K562 (cell line): Measurements from ENCODE around the gene CLGN. TPM values are rescaled to one million over a fixed set of nuclear protein-coding genes. Genes with fewer than 3 reads are reported as not detected.

Experiments
- ARHGAP35 ChIP-seq: fragments of 450-650 bp; IDR thresholded peaks from 2 replicates; pipeline ENCODE4 v1.6.1; 2018; ENCODE audit not compliant: partially characterized antibody
- BRF1 ChIP-seq: IDR thresholded peaks from 3 replicates; pipeline ENCODE4 v1.6.1; 2011; ENCODE audit warnings: borderline replicate concordance, mild to moderate bottlenecking; ENCODE audit not compliant: insufficient read length; ENCODE audit errors: extremely low read depth
- DIDO1 ChIP-seq: fragments of 450-650 bp; IDR thresholded peaks from 2 replicates; pipeline ENCODE4 v1.6.1; 2016; ENCODE audit warnings: low read depth, missing biosample characterization, missing genetic modification characterization
- E2F8 ChIP-seq: fragments of 450-650 bp; IDR thresholded peaks from 2 replicates; pipeline ENCODE4 v1.7.1; 2018; ENCODE audit warnings: mild to moderate bottlenecking, low read depth; ENCODE audit not compliant: partially characterized antibody
- ELF4 ChIP-seq: fragments of 450-650 bp; formaldehyde crosslinking; IDR thresholded peaks from 2 replicates; pipeline ENCODE4 v1.4.0; 2022; ENCODE audit warnings: missing genetic modification characterization
- EP300 ChIP-seq: IDR thresholded peaks from 2 replicates; pipeline ENCODE4 v1.6.1; 2012; ENCODE audit warnings: low read length, improper control_type of control experiment
- FOXA3 ChIP-seq, 2 experiments: fragments of 450-650 bp in 1 of 2; sonication (generic) in 1 of 2; formaldehyde crosslinking; IDR thresholded peaks in 1 of 2; conservative IDR thresholded peaks in 1 of 2; 2 replicates each; pipeline versions ENCODE4 v1.4.0 to v1.8.0; 2020 to 2022; ENCODE audit warnings: mild to moderate bottlenecking in 2 of 2, missing genetic modification reagents in 1 of 2
- MTF1 ChIP-seq: fragments of 250-450 bp; sonication (Bioruptor Pico); IDR thresholded peaks from 2 replicates; pipeline ENCODE4 v1.9.0; 2021; ENCODE audit warnings: moderate library complexity, mild to moderate bottlenecking, inconsistent platforms, borderline replicate concordance
- MXD1 ChIP-seq: fragments of 250-450 bp; sonication (Bioruptor Pico); IDR thresholded peaks from 2 replicates; pipeline ENCODE4 v1.8.0; 2021; ENCODE audit warnings: borderline replicate concordance, mild to moderate bottlenecking, moderate library complexity; ENCODE audit not compliant: poor library complexity, severe bottlenecking
- POLR3A ChIP-seq: IDR thresholded peaks from 2 replicates; pipeline ENCODE4 v1.6.1; 2011; ENCODE audit warnings: borderline replicate concordance, mild to moderate bottlenecking, moderate library complexity; ENCODE audit not compliant: insufficient read length, insufficient read depth; ENCODE audit errors: extremely low read depth
- RBM14 ChIP-seq: fragments of 200-400 bp; formaldehyde crosslinking; IDR thresholded peaks from 2 replicates; pipeline ENCODE4 v1.6.1; 2018; ENCODE audit warnings: low read depth, mild to moderate bottlenecking, low read length, moderate library complexity, borderline replicate concordance; ENCODE audit not compliant: insufficient read depth
- RBM17 ChIP-seq: fragments of 200-400 bp; formaldehyde crosslinking; IDR thresholded peaks from 2 replicates; pipeline ENCODE4 v1.6.1; 2017; ENCODE audit warnings: low read depth, mild to moderate bottlenecking, low read length, borderline replicate concordance
- SMARCB1 ChIP-seq: IDR thresholded peaks from 2 replicates; pipeline ENCODE4 v1.6.1; 2011; ENCODE audit warnings: improper control_type of control experiment, low read depth; ENCODE audit not compliant: insufficient read length
- SREBF2 ChIP-seq: sonication (generic); formaldehyde crosslinking; IDR thresholded peaks from 2 replicates; pipeline ENCODE4 v1.4.0; 2020; ENCODE audit warnings: mild to moderate bottlenecking, missing genetic modification reagents
- TFAP4 ChIP-seq: sonication (generic); formaldehyde crosslinking; IDR thresholded peaks from 2 replicates; pipeline ENCODE4 v1.8.0; 2022; ENCODE audit warnings: missing genetic modification reagents, mild to moderate bottlenecking, moderate library complexity, borderline replicate concordance
- TGIF2 ChIP-seq: sonication (generic); formaldehyde crosslinking; IDR thresholded peaks from 2 replicates; pipeline ENCODE4 v1.8.1; 2022; ENCODE audit warnings: mild to moderate bottlenecking, missing genetic modification reagents, moderate library complexity
- ZC3H11A ChIP-seq: IDR thresholded peaks from 2 replicates; pipeline ENCODE4 v1.6.1; 2012; ENCODE audit warnings: low read depth, low read length, improper control_type of control experiment
- ZKSCAN1 ChIP-seq: fragments of 150-350 bp; IDR thresholded peaks from 2 replicates; pipeline ENCODE4 v1.6.1; 2016; ENCODE audit warnings: low read depth, low read length
- ZNF263 ChIP-seq: sonication (generic); formaldehyde crosslinking; IDR thresholded peaks from 2 replicates; pipeline ENCODE4 v1.8.0; 2022; ENCODE audit warnings: mild to moderate bottlenecking, missing genetic modification reagents, borderline replicate concordance
- ZNF280B ChIP-seq: fragments of 250-450 bp; sonication (Bioruptor Pico); IDR thresholded peaks from 2 replicates; pipeline ENCODE4 v1.5.1; 2021; ENCODE audit warnings: mild to moderate bottlenecking
- ZNF354B ChIP-seq: fragments of 250-450 bp; sonication (Bioruptor Pico); IDR thresholded peaks from 2 replicates; pipeline ENCODE4 v1.4.0; 2020
- polyA plus RNA-seq, 8 experiments: library from polyadenylated mRNA; depleted of rRNA in 4 of 8; stranded (reverse) in 5 of 8; unstranded in 3 of 8; fragments of >200 nt; fragmentation: Nextera tagmentation in 2 of 8; fragmentation: Illumina TruSeq in 1 of 8; extraction: Ambion mirVana in 2 of 8; extraction: Trizol in 1 of 8; gene quantifications; 2 replicates each; pipeline versions ENCODE4 v1.2.1 to v1.2.3, GENCODE V29; 2011 to 2014; ENCODE audit warnings: inconsistent platforms in 1 of 8, missing spikeins in 1 of 8
- total RNA-seq, 7 experiments: library from RNA; depleted of rRNA in 6 of 7; stranded (reverse); fragments of >200 nt in 6 of 7; fragmentation: Illumina TruSeq in 2 of 7; extraction: Trizol in 2 of 7; gene quantifications; 2 replicates each; pipeline versions ENCODE4 v1.2.1 to v1.2.3, GENCODE V29; 2011 to 2021; ENCODE audit warnings: low replicate concordance in 1 of 7

Gene CLGN
- total and polyA plus RNA-seq, 9 of the 15 experiments (the other 6 are each of a cell fraction or from before 2014, with no cell fraction given), result 0.22 to 3.6 (median 2.7) TPM

GRCh38 chr4:140373328-140374129, 53.9 kb downstream of the CLGN start, which contains the start of gene SCOC (continued):
- TF ChIP-seq TFAP4 (CRISPR knock-in tag) (peak; percentile 46; the same call in 1 of the 2 replicates), FOXA3 (CRISPR knock-in tag; conservative IDR thresholded peaks at IDR 0.05 in 1 of 2, IDR thresholded peaks at IDR 0.05 in 1 of 2) (no peak), ZNF263 (CRISPR knock-in tag) (no peak), ELF4 (CRISPR knock-in tag) (no peak), ZNF280B (no peak), SREBF2 (CRISPR knock-in tag) (no peak), EP300 (no peak), TGIF2 (0 out of 2 replicates have a peak, but pooled peaks have one; percentile 27), MTF1 (CRISPR knock-in tag) (no peak), DIDO1 (tag) (no peak), RBM14 (no peak), SMARCB1 (no peak), E2F8 (no peak), ZKSCAN1 (no peak), BRF1 (no peak), ZC3H11A (no peak), POLR3A (no peak), MXD1 (CRISPR knock-in tag) (no peak), RBM17 (no peak), ARHGAP35 (no peak), ZNF354B (CRISPR knock-in tag) (no peak)
